Measurements from ENCODE around the gene MTR.

DNA sequence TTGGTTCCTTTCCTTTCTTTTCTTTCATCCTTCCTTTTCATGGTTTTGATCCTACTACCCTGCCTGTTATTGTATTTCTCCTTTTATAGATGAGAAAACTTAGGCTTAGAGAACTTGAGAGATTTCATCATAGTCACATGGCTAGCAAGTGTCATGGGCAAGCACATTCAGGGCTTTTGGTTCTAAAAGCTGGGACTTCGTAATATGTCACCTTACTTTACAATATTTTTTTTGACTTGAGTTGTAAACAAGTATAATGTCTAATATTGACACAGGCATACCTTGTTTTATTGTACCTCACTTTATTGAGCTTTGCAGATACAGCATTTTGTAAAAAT is 70.7 kb downstream of the MTR start:
- TF ChIP-seq CSDC2 (CRISPR knock-in tag; IDR thresholded peaks at IDR 0.05) (no peak), ZFP30 (CRISPR knock-in tag; IDR thresholded peaks at IDR 0.05) (no peak), ESRRG (CRISPR knock-in tag; IDR thresholded peaks at IDR 0.05) (no peak), BACH2 (CRISPR knock-in tag; IDR thresholded peaks at IDR 0.05; ENCODE audit: borderline replicate concordance) (no peak), RARB (CRISPR knock-in tag; IDR thresholded peaks at IDR 0.05) (no peak), ZNF70 (CRISPR knock-in tag; IDR thresholded peaks at IDR 0.05) (no peak), ZC3H10 (CRISPR knock-in tag; IDR thresholded peaks at IDR 0.05) (no peak), ZNF8 (CRISPR knock-in tag; IDR thresholded peaks at IDR 0.05) (no peak)
- TF ChIP-seq, protein P1, sequence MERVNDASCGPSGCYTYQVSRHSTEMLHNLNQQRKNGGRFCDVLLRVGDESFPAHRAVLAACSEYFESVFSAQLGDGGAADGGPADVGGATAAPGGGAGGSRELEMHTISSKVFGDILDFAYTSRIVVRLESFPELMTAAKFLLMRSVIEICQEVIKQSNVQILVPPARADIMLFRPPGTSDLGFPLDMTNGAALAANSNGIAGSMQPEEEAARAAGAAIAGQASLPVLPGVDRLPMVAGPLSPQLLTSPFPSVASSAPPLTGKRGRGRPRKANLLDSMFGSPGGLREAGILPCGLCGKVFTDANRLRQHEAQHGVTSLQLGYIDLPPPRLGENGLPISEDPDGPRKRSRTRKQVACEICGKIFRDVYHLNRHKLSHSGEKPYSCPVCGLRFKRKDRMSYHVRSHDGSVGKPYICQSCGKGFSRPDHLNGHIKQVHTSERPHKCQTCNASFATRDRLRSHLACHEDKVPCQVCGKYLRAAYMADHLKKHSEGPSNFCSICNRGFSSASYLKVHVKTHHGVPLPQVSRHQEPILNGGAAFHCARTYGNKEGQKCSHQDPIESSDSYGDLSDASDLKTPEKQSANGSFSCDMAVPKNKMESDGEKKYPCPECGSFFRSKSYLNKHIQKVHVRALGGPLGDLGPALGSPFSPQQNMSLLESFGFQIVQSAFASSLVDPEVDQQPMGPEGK (CRISPR knock-in tag; IDR thresholded peaks at IDR 0.05; ENCODE audit: borderline replicate concordance), result no peak

All from SK-N-SH treated with all-trans-retinoic acid at 6 μM for 48 hours (cell line).